DOHH2 (cell line): Measurements from ENCODE around the gene TSC22D3.
A peak's percentile ranks its signal among the peaks of the same experiment; 100 is the strongest.
"Not testable (repeated sequence)": the region's sequence is repeated elsewhere in the genome, so short reads cannot be mapped to it uniquely, and the experiment has no call there.

Experiments
- H3F3A ChIP-seq: fragments of 200-600 bp; sonication (generic), shearing (Covaris generic); 2 replicates; pipeline ENCODE4 v1.6.0; 2016; ENCODE audit warnings: antibody characterized with exemption, mild to moderate bottlenecking; ENCODE audit not compliant: control insufficient read depth, insufficient read depth
- H3K27ac ChIP-seq: fragments of 200-600 bp; sonication (generic); 2 replicates; pipeline ENCODE4 v1.5.1; 2014; ENCODE audit warnings: low read depth, mild to moderate bottlenecking, low read length, moderate library complexity
- H3K27me3 ChIP-seq: fragments of 200-600 bp; sonication (generic); 2 replicates; pipeline ENCODE4 v1.6.1; 2014; ENCODE audit warnings: mild to moderate bottlenecking, low read length, mixed read lengths; ENCODE audit not compliant: control insufficient read depth
- H3K36me3 ChIP-seq: fragments of 200-600 bp; sonication (generic); 2 replicates; pipeline ENCODE4 v1.6.1; 2014; ENCODE audit warnings: mild to moderate bottlenecking, low read length, moderate library complexity, mixed read lengths; ENCODE audit not compliant: control insufficient read depth
- H3K4me1 ChIP-seq: fragments of 200-600 bp; sonication (generic); 2 replicates; pipeline ENCODE4 v1.6.1; 2014; ENCODE audit warnings: mild to moderate bottlenecking, low read length, mixed read lengths; ENCODE audit not compliant: control insufficient read depth
- H3K4me2 ChIP-seq: fragments of 200-600 bp; sonication (generic); 2 replicates; pipeline ENCODE4 v1.6.0; 2014; ENCODE audit warnings: mild to moderate bottlenecking, low read length, moderate library complexity
- H3K4me3 ChIP-seq: fragments of 200-600 bp; sonication (generic); 2 replicates; pipeline ENCODE4 v1.5.1; 2014; ENCODE audit warnings: mild to moderate bottlenecking, low read length, mixed read lengths
- H3K79me2 ChIP-seq: fragments of 200-600 bp; sonication (generic); 2 replicates; pipeline ENCODE4 v1.6.1; 2014; ENCODE audit warnings: mild to moderate bottlenecking, low read length, mixed read lengths; ENCODE audit not compliant: control insufficient read depth
- H3K9me2 ChIP-seq: fragments of 200-600 bp; sonication (generic); replicated peaks from 2 replicates; pipeline ENCODE4 v1.6.1; 2014; ENCODE audit warnings: mild to moderate bottlenecking, low read length, mixed read lengths; ENCODE audit not compliant: control insufficient read depth
- H3K9me3 ChIP-seq: fragments of 200-600 bp; sonication (generic); 2 replicates; pipeline ENCODE4 v1.6.1; 2014; ENCODE audit warnings: antibody characterized with exemption, low read length, mixed read lengths; ENCODE audit not compliant: control insufficient read depth, insufficient read depth
- H4K20me1 ChIP-seq: fragments of 200-600 bp; sonication (generic); 2 replicates; pipeline ENCODE4 v1.6.0; 2014; ENCODE audit warnings: low read depth, mild to moderate bottlenecking, antibody characterized with exemption, low read length, moderate library complexity; ENCODE audit not compliant: control insufficient read depth, insufficient read depth
- EZH2phosphoT487 ChIP-seq: fragments of 200-600 bp; sonication (generic); IDR thresholded peaks from 2 replicates; pipeline ENCODE4 v1.6.1; 2017; ENCODE audit warnings: borderline replicate concordance, mild to moderate bottlenecking, antibody characterized with exemption, low read length, moderate library complexity, mixed read lengths
- TF ChIP-seq, protein P1 (sequence below): fragments of 200-600 bp; sonication (generic); IDR thresholded peaks from one replicate; pipeline ENCODE4 v1.5.1; 2014; ENCODE audit warnings: antibody characterized with exemption, mild to moderate bottlenecking, low read depth, low read length; ENCODE audit not compliant: poor library complexity, severe bottlenecking

The TSC22D3 gene

DNA sequence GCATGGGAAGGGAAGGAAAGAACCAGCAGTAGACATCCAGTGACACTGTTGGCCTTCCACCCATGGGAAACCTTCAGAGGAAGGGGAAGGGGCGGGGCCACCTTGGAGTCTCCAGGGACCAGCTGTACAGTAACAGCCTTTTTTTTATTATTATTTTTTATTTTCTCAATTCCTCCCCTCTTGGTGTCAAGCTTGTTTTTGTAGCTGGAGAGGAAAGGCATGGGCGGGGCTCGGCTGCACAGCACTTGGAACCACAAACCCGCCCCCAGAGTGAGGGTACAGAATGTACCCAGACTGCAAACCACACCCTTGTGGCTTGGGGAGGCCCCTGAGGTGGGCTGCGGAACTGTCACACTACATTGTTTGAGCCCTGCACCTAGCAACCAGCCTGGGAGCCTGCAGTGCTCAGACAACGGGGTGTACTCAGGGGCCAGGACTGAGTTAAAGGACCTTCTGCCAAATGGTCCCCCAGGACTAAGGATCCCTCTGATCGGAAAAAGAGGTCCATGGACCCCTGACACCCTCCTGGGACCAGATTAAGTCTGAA is 101.6 kb downstream of the TSC22D3 start:
- Histone ChIP-seq H3K4me2 (peak overlapping the region; percentile 90), H3K4me3 (peak overlapping the region; percentile 89), H3K27ac (peak overlapping the region; percentile 90), H3K27me3 (no peaks in the 10 kb centered on the region), H3K36me3 (no peaks in the 10 kb centered on the region; the same call in 1 of the 2 replicates), H3K79me2 (peaks cover 29% of the 10 kb centered on the region), H3K4me1 (peaks cover 58% of the 10 kb centered on the region), H3K9me2 (no peaks in the 10 kb centered on the region), H3K9me3 (no peaks in the 10 kb centered on the region), H3F3A (peaks cover 20% of the 10 kb centered on the region), H4K20me1 (no peaks in the 10 kb centered on the region)
- TF ChIP-seq, protein P1, sequence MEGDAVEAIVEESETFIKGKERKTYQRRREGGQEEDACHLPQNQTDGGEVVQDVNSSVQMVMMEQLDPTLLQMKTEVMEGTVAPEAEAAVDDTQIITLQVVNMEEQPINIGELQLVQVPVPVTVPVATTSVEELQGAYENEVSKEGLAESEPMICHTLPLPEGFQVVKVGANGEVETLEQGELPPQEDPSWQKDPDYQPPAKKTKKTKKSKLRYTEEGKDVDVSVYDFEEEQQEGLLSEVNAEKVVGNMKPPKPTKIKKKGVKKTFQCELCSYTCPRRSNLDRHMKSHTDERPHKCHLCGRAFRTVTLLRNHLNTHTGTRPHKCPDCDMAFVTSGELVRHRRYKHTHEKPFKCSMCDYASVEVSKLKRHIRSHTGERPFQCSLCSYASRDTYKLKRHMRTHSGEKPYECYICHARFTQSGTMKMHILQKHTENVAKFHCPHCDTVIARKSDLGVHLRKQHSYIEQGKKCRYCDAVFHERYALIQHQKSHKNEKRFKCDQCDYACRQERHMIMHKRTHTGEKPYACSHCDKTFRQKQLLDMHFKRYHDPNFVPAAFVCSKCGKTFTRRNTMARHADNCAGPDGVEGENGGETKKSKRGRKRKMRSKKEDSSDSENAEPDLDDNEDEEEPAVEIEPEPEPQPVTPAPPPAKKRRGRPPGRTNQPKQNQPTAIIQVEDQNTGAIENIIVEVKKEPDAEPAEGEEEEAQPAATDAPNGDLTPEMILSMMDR: no peak
- no peak for TF ChIP-seq EZH2phosphoT487

DNA sequence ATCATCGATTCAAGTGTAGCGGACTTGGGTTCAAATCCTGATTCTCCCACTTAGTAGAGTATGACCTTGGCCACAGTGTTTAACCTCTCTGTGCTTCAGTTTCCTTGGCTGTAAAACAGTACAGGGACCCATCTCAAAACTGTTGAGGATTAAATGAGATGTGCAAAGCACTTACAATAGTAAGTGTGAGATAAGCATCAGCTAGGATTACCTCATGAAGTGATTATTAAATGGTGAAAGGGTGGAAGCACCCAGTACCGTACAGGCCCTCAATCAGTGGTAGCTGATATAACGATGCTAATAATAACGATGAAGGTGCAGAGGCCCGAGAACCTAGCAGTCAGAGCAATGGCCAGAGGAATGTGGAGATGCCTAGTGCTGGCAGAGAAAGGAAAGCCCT is 102.2 kb downstream of the TSC22D3 start:
- Histone ChIP-seq H3K4me1 (peaks cover 52% of the 10 kb centered on the region), H3K4me3 (peak overlapping the region; percentile 66), H3K4me2 (peak overlapping the region; percentile 90), H3K9me3 (no peaks in the 10 kb centered on the region), H3K36me3 (no peaks in the 10 kb centered on the region; the same call in 1 of the 2 replicates), H4K20me1 (no peaks in the 10 kb centered on the region), H3K9me2 (no peaks in the 10 kb centered on the region), H3K79me2 (peaks cover 29% of the 10 kb centered on the region), H3K27me3 (no peaks in the 10 kb centered on the region), H3K27ac (peak overlapping the region; percentile 90), H3F3A (peaks cover 20% of the 10 kb centered on the region)
- TF ChIP-seq, protein P1: no peak
- TF ChIP-seq EZH2phosphoT487: no peak

DNA sequence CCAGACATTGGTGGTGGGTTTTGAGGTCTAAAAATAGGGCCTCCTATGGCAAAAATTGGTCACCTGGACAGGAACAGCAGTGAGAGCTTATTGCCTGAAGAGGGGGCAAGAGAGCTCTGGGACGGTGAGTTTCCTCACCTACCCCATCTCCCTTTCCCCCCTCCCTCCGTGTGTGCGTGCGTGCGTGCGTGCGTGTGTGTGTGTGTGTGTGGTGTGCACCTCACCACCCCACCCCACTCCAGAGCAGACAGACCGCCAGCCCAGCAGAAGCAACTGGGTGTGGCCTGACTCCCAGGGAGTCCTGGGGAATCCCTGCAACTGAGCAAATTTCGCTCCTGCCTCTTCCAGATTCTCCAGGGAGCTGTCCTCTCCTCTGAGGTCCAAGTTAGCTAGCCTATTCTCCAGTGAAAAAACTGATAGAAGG is 102.6 kb downstream of the TSC22D3 start:
- H3K9me2 ChIP-seq: no peaks in the 10 kb centered on the region
- H3K27me3 ChIP-seq: no peaks in the 10 kb centered on the region
- peak overlapping the region; percentile 90 for H3K4me2 ChIP-seq
- no peak for TF ChIP-seq EZH2phosphoT487
- TF ChIP-seq, protein P1: peak; percentile 53
- H3K36me3 ChIP-seq: no peaks in the 10 kb centered on the region; the same call in 1 of the 2 replicates
- no peaks in the 10 kb centered on the region for H4K20me1 ChIP-seq
- H3K9me3 ChIP-seq: no peaks in the 10 kb centered on the region
- peak overlapping the region; percentile 66 for H3K4me3 ChIP-seq
- peak overlapping the region; percentile 90 for H3K27ac ChIP-seq
- H3K4me1 ChIP-seq: peaks cover 47% of the 10 kb centered on the region
- H3K79me2 ChIP-seq: peaks cover 29% of the 10 kb centered on the region
- peaks cover 20% of the 10 kb centered on the region for H3F3A ChIP-seq

DNA sequence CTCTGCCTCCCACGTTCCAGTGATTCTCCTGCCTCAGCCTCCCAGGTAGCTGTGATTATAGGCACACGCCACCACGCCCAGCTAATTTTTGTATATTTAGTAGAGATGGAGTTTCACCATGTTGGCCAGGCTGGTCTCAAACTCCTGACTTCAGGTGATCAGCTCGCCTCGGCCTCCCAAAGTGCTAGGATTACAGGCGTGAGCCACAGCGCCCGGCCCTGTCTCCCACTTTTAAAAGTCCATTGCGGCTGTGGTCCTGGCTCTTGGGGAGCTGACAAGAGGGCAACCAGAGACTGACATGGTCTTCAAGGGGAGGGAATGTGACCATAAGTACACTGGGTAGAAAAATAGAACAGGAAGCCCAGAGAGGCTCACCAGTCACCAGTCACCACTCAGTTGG is 104.3 kb downstream of the TSC22D3 start:
- not testable (repeated sequence) for H3K27ac ChIP-seq, H4K20me1 ChIP-seq, H3K9me2 ChIP-seq, H3K4me3 ChIP-seq, H3K4me2 ChIP-seq, H3K36me3 ChIP-seq, H3K9me3 ChIP-seq, H3K27me3 ChIP-seq
- peaks cover 27% of the 10 kb centered on the region for H3K79me2 ChIP-seq
- peaks cover 20% of the 10 kb centered on the region for H3F3A ChIP-seq
- peaks cover 31% of the 10 kb centered on the region for H3K4me1 ChIP-seq
